Mesodermal cell (in vitro differentiated cells): ENCODE data around the gene TP53RK.

Experiments
- H3K27ac ChIP-seq: 2 replicates; pipeline ENCODE4 v1.7.0; 2013; ENCODE audit warnings: mild to moderate bottlenecking, low read depth, low read length, moderate library complexity; ENCODE audit not compliant: severe bottlenecking
- H3K36me3 ChIP-seq: 2 replicates; pipeline ENCODE4 v1.7.1; 2013; ENCODE audit warnings: mild to moderate bottlenecking, low read length, moderate library complexity; ENCODE audit not compliant: control insufficient read depth, insufficient read depth
- H3K4me1 ChIP-seq: one replicate; pipeline ENCODE4 v1.7.1; 2013; ENCODE audit warnings: mild to moderate bottlenecking, low read length; ENCODE audit not compliant: insufficient read depth, control insufficient read depth, poor library complexity, severe bottlenecking
- H3K4me3 ChIP-seq: 2 replicates; pipeline ENCODE4 v1.7.0; 2013; ENCODE audit warnings: low read length, control low read depth, mild to moderate bottlenecking; ENCODE audit not compliant: insufficient read depth, poor library complexity, severe bottlenecking; ENCODE audit errors: extremely low read depth
- H3K9me3 ChIP-seq: 2 replicates; pipeline ENCODE4 v1.7.1; 2013; ENCODE audit warnings: mild to moderate bottlenecking, low read length, moderate library complexity; ENCODE audit not compliant: control insufficient read depth
- WGBS, 2 experiments: methylation state at CpG; one replicate each; pipeline ENCODE4 v1.1.5; 2013; ENCODE audit warnings: missing lambda C conversion rate in 2 of 2; ENCODE audit not compliant: insufficient coverage in 2 of 2; 5-methylcytosine and 5-hydroxymethylcytosine counted together

TP53RK gene

DNA sequence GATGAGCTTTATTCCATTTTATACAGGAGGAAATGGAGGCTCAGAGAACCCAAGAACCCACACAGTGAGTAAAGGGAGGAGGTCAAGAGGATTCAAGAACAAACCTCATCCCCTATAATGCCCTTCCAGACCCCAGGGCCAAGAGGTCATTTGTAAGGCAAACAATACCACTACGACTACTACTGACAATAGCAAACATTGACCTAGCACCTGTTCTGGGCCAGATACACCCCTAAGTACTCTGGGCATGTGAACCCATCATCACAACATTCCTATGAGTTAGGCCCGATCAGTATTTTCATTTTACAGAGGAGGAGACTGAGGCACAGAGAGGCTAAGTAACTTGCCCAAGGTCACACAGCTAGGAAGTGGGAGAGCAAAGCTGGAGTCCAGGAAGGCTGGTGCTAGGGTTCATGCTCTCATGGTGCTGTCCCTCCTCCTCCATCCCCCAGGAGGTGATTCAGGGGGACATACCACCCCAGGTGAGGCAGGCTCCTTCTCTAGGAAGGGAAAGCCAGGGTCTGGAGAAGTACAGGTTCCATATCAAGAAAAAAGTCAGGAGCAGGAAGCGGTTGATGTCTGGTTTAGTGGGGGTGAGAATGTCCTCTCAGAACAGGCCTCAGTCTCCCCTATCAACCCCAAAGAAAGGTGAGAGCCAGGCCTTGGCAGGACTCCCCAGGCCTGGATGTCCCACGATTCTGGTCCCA lies 51.7 kb downstream of the TP53RK start:
- Histone ChIP-seq H3K36me3 (no peaks in the 10 kb centered on the region), H3K4me1 (no peaks in the 10 kb centered on the region), H3K27ac (peak overlapping the region; percentile 55), H3K4me3 (no peak overlapping the region), H3K9me3 (no peaks in the 10 kb centered on the region)
- 82 to 86% methylated on average over 1 of the region's 4 CpGs for WGBS, 2 experiments

DNA sequence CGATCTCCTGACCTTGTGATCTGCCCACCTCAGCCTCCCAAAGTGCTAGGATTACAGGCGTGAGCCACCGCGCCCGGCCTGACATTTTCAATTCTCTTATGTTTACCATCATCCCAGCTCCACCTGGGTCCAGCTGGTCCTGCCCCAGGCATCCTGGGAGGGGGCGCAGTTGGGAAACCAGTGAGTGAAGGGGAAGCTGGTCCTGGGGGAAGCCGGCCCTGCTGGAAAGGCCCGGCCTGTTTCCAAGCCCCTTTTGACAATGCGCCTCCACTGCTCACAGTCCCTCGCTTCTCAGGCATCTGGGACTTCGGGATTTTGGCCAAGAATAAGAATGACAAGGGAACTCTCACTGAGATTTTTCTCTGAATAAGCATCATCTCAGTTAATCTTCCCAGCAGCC lies 52.2 kb downstream of the TP53RK start:
- Histone ChIP-seq H3K27ac (no peak overlapping the region), H3K36me3 (no peaks in the 10 kb centered on the region), H3K4me3 (no peak overlapping the region), H3K4me1 (no peaks in the 10 kb centered on the region), H3K9me3 (no peaks in the 10 kb centered on the region)
- WGBS, 2 experiments = 89 to 91% methylated on average over 7 of the region's 11 CpGs

DNA sequence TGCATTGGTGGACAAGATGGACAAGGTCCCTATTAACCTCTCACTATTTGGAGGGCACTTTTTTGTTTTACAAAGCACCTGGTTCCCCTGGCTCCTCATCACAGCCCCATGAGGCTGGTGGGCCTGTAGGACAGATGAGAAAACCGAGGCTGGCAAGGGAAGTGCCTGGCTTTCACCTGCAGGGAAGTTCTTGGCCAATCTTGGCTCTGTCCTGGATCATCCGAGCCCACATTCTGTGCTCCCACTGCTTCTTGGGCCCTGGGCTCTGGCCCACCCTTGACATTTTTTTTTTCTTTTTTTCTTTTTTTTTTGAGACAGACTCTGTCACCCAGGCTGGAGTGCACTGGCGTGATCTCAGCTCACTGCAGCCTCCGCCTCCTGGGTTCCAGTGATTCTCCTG lies 52.7 kb downstream of the TP53RK start:
- Histone ChIP-seq H3K9me3 (no peaks in the 10 kb centered on the region), H3K27ac (no peak overlapping the region), H3K4me3 (no peak overlapping the region), H3K4me1 (peaks cover under 1% of the 10 kb centered on the region), H3K36me3 (no peaks in the 10 kb centered on the region)
- 89 to 100% methylated on average over 4 of the region's 4 CpGs for WGBS, 2 experiments

DNA sequence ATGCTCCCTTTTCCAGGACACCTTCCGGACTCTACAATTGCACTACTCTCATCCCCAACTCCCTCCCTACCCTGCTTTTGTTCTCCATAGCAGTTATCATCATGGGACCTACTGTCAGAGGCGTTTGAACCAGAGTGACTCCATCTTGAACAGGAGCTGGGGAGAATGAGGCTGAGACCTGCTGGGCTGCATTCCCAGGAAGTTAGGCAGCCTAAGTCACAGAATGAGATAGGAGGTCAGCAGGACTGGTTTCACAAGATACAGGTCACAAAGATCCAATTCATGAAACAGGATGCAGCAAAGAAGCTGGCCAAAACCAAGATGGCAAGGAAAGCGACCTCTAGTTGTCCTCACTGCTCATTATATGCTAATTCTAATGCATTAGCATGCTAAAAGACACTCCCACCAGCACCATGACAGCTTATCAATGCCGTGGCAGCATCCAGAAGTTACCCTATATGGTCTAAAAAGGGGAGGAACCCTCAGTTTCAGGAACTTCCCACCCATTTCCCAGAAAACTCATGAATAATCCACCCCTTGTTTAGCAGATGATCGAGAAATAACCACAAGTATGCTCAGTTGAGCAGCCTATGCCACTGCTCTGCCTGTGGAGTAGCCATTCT lies 53.6 kb downstream of the TP53RK start:
- H3K4me3 ChIP-seq = no peak overlapping the region
- 82 to 94% methylated on average over 3 to 5 of the region's 5 CpGs for WGBS, 2 experiments
- H3K27ac ChIP-seq = no peak overlapping the region
- H3K9me3 ChIP-seq = no peaks in the 10 kb centered on the region
- peaks cover 3% of the 10 kb centered on the region for H3K4me1 ChIP-seq
- no peaks in the 10 kb centered on the region for H3K36me3 ChIP-seq

DNA sequence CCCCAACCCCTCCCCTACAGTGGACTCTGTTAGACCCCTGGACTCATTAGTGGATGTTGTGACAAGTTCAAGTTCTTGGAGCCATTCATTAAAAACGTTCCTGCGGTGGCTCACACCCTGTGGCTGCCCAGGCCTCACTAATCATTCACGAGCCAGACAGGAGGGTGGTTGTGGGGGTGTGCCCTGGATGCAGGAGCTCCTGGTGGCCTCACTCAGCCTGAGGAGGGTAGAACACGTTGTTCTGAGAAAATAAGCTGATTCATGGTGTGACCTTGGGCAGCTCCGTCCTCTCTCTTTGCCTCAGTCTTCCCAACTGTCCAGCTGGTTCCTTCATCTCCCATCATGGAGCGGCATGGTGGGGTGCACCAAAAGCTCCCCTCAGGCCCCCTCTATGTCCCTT lies 54.7 kb downstream of the TP53RK start:
- Histone ChIP-seq H3K4me3 (no peak overlapping the region), H3K4me1 (peaks cover 3% of the 10 kb centered on the region), H3K36me3 (no peaks in the 10 kb centered on the region), H3K9me3 (no peaks in the 10 kb centered on the region), H3K27ac (no peak overlapping the region)
- 91 to 93% methylated on average over 3 to 5 of the region's 6 CpGs for WGBS, 2 experiments
